Umbilical cord (tissue), 2 donors: Measurements from ENCODE around the gene EZR. TPM values are rescaled to one million over a fixed set of nuclear protein-coding genes. Genes with fewer than 3 reads are reported as not detected.

Experiments used
- DNase-seq: peaks from one replicate; pipeline ENCODE4 v3.0.0-alpha.2; 2015; ENCODE audit warnings: low spot score
- total RNA-seq: library from RNA; depleted of rRNA; stranded (reverse); fragments of >200 nt; gene quantifications from one replicate; pipeline ENCODE4 v1.2.3, GENCODE V29; 2014; ENCODE audit warnings: low replicate concordance; ENCODE audit not compliant: insufficient read depth

Gene EZR
- total RNA-seq, 1 donor from 2014 or later: 85.5 TPM

GRCh38 chr6:158819977-158820622, 932 bp upstream of the EZR start:
- peak; percentile 18 for DNase-seq

DNA sequence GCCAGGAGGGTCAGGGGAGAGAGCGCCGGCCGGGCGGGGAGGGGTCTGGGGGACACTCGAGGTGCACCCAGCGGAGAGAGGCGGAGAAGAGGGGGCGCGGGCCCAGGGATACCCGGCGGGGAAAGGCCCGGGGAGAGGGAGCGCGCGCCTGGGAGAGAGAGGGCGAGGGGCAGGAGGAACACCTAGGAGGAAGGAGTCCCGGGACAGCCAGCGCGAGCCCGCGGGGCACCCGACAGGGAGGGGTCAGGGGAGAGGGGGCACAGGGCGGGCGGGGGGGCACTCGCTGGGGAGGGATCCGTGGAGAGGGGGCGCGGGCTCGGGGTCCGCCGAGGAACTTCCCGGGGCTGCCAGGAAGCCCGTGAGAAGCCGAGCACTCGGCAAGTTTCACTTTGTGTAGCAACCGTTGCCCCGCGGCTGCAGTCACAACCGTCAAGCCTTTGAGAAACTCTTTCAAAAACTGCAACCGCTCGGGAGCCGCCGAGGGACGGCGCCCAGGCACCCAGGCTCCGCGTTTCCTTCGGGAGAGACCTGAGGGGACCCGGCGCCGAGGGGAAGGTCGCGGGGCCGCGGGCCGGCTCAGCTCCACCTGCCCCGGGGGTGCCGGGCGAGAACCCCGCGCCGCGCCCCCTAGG, 471 bp downstream of the EZR start:
- DNase-seq: peak; percentile 76

DNA sequence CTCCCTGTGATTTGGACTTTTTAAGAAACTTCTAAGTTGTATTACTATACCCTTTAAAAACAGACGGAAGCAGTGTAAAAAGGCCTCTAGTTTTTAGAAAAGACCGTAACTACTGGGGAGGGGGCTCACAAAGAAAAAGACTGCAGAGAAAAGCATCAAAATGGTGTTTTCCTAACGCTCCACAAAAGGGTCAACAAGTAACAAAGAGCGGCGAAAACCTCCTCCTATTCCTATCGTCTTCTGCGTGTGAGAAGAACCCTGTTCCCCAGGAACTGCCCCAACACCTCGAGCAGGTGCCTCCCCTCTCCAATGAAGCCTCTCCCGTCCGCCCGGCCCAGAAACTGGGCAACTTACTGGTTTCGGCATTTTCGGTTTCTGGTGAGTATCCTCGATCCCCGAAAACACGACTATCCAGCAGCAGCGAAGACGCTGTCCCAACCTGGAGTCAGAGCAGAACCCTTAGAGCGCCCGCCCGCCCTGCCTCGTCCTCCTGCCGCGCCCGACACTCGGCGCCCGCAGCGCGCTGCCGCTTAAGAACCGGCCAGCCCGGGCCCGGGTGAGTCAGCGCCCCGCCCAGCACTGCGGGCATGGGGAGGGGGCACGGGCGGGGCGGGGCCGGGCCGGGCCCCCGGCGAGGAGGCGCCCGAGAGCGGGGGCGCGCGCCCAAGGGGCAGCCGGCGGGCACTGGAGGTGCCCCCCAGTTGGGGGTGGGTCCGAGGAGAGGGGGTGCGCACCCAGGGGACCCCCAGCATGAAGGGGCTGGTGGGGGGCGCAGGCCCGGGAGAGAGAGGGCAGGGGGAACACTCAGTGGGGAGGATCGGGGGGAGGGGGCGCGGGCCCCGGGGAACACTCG, 1.2 kb downstream of the EZR start:
- peak; percentile 82 for DNase-seq

DNA sequence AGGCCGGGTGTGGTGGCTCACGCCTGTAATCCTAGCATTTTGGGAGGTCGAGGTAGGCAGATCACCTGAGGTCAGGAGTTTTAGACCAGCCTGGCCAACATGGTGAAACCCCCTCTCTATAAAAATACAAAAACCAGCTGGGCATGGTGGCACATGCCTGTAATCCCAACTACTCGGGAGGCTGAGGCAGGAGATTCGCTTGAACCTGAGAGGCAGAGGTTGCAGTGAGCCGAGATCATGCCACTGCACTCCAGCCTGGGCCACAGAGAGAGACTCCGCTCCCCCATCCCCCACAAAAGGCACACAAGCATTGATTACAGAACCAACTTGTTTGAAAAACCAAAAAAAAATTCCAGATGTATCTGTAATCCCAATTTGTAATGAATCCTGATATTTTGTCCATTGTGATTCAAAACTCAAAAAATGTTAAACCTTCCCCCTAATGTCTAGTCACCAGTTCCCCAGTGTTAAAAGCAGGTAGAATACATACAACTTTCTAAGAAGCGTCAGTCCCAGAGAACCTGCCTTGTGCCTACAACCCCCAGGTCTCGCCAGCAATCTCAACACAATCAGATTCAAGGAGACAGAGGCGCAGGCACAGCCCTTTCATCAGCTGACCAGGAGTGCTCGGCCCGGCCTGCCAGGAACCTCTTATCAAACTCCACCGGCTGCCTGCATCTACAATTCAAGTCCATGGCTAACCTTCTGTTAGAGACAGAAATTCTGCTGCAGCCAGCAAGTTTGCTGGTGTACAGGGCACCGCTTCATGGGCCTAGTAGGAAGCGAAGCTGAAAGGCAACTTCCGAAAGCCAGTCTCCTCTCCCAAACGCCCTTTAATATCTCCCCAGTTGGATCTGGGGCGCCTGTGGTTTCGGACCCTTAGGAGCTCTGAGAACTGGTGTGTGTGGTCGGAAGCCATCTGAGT, 2.1 kb downstream of the EZR start:
- DNase-seq: peak; percentile 67

GRCh38 chr6:158816329-158816728, 2.8 kb downstream of the EZR start:
- DNase-seq: peak; percentile 34

DNA sequence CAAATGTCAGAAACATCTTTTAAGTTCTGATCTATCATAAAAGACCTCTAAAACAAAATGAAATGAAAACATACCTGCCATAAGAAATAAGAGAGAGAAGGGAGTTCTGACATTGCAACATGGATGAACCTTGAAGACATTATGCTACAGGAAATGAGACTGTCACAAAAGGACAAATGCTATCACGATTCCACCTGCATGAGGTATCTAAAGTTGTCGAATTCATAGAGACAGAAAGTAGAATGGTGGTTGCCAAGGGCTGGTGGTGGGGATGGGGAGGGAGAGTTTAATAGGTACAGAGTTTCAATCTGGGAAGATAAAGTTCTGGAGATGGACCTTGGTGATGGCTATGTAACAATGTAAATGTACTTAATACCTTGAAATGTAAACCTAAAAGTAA, 3.3 kb downstream of the EZR start:
- DNase-seq: no peak

DNA sequence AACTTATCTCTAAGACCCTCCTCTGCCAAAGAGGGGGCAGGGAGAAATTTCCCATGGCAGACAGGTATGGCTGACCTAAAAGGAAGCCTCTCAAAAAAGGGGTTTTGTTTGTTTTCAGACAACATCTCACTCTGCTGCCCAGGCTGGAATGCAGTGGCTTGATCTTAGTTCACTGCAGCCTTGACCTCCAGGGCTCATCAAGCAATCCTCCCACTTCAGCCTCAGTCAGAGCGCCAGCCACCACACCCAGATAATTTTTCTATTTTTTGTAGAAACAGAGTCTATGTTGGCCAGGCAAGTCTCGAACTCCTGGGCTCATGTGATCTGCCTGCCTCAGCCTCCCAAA, 3.8 kb downstream of the EZR start:
- DNase-seq: no peak

GRCh38 chr6:158813032-158813431, 6.1 kb downstream of the EZR start:
- no peak for DNase-seq

DNA sequence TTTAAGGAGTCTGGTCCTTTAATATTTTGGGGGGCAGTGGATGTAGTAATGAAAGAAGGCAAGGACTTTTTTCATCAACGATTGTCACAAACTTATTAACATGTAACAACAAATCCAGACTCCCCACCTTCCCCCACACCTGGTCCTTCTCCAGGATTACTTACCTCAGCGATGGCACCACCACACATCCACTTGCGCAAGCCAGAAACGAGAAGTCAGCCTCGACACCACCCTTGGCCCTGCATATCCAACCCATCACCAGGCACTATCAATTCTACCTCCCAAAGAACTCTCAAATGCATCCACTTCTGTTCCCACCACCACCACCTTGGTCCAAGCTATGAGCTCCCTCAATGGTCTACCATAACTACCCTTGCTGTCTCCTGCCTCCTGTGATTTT, 6.6 kb downstream of the EZR start:
- DNase-seq: no peak

- DNase-seq: no peak
Observed at GRCh38 chr6:158810155-158811095, 8.7 kb downstream of the EZR start.

GRCh38 chr6:158808941-158809678, 10.1 kb downstream of the EZR start:
- no peak for DNase-seq

- no peak for DNase-seq
Observed at GRCh38 chr6:158808442-158808833, 10.7 kb downstream of the EZR start.

DNA sequence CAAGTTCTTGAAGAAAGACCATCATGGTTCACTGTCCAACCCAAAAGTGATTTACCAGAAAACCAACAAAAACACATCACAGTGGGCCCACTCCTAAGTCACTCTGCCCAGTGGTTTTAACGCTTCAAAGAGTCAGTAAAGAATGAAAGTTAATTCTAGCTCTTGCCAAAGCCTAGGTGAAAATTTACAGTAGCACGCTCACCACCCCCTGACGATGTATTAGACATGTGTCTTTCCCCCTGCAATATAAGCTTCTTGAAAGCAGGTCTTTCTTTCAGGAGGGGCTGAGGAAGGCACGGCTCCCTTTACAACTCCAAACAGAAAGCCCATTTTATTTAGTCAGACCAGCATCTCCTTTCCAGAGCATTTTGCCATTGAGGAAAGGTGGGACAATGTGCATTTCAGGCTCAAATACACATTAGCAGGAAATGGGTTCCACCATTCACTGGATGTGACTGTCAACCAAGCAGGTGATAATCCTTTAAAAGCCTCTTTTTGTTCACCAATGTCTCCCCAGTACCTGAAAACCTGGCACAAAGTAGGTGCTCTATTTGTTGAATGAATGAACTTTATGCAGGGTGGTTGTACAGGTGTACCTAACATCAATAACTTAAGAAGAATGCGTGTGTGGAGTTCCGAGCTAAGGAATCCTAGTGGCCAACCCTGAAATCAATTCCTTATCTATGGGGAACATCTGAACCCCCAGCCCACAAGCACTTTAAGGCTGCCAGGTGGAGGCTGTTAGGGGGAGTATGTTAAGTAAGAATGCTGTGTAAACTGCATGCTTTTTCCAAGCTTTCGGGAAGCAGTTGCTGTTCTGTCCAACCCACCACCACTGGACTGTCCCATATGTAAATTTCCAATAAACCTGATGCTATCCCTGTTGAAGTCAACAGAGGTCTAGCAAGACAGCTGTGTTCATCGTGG, 11.4 kb downstream of the EZR start:
- DNase-seq: no peak

- DNase-seq: no peak
Observed at GRCh38 chr6:158805698-158806377, 13.3 kb downstream of the EZR start.

GRCh38 chr6:158804207-158804606, 15.0 kb downstream of the EZR start:
- DNase-seq: no peak

GRCh38 chr6:158803733-158804143, 15.4 kb downstream of the EZR start:
- peak; percentile 52 for DNase-seq

GRCh38 chr6:158801655-158802294, 17.4 kb downstream of the EZR start:
- no peak for DNase-seq
